Loucy (cell line): ENCODE results near the gene SLC39A2.

ENCODE experiments used
- H2AFZ ChIP-seq: fragments of 200-600 bp; sonication (generic); 2 replicates; pipeline ENCODE4 v1.6.0; 2016; ENCODE audit warnings: antibody characterized with exemption, mild to moderate bottlenecking, low read length, moderate library complexity
- H3F3A ChIP-seq: fragments of 200-600 bp; 2 replicates; pipeline ENCODE4 v1.6.0; 2016; ENCODE audit warnings: antibody characterized with exemption, low read depth, mild to moderate bottlenecking
- H3K27me3 ChIP-seq: fragments of 200-600 bp; sonication (generic); 2 replicates; pipeline ENCODE4 v1.6.1; 2014; ENCODE audit warnings: low read length, mild to moderate bottlenecking; ENCODE audit not compliant: insufficient read depth, poor library complexity, severe bottlenecking
- H3K36me3 ChIP-seq: fragments of 200-600 bp; sonication (generic); 2 replicates; pipeline ENCODE4 v1.6.1; 2016; ENCODE audit warnings: low read length; ENCODE audit not compliant: insufficient read depth
- H3K4me1 ChIP-seq: fragments of 200-600 bp; sonication (generic); 2 replicates; pipeline ENCODE4 v1.5.1; 2014; ENCODE audit warnings: low read length, mild to moderate bottlenecking; ENCODE audit not compliant: insufficient read depth, poor library complexity, severe bottlenecking
- H3K4me2 ChIP-seq: fragments of 200-600 bp; sonication (generic); 2 replicates; pipeline ENCODE4 v1.6.0; 2014; ENCODE audit warnings: antibody characterized with exemption, low read length, low read depth, mild to moderate bottlenecking; ENCODE audit not compliant: poor library complexity, severe bottlenecking
- H3K4me3 ChIP-seq: fragments of 200-600 bp; sonication (generic); 2 replicates; pipeline ENCODE4 v1.5.1; 2014; ENCODE audit warnings: low read length, mild to moderate bottlenecking, mixed read lengths; ENCODE audit not compliant: poor library complexity, severe bottlenecking
- H3K79me2 ChIP-seq: fragments of 200-600 bp; sonication (generic); 2 replicates; pipeline ENCODE4 v1.6.1; 2014; ENCODE audit warnings: low read length; ENCODE audit not compliant: insufficient read depth
- H3K9ac ChIP-seq: fragments of 200-600 bp; sonication (generic); 2 replicates; pipeline ENCODE4 v1.6.0; 2014; ENCODE audit warnings: mild to moderate bottlenecking, low read depth, low read length, moderate library complexity; ENCODE audit not compliant: poor library complexity, severe bottlenecking
- H3K9me2 ChIP-seq: fragments of 200-600 bp; sonication (generic); replicated peaks from 2 replicates; pipeline ENCODE4 v1.6.1; 2016; ENCODE audit warnings: low read depth, low read length, mixed read lengths
- H3K9me3 ChIP-seq: fragments of 200-600 bp; sonication (generic); 2 replicates; pipeline ENCODE4 v1.6.1; 2014; ENCODE audit warnings: mild to moderate bottlenecking, antibody characterized with exemption, low read length, low read depth; ENCODE audit not compliant: insufficient read depth
- H4K20me1 ChIP-seq: fragments of 200-600 bp; sonication (generic); 2 replicates; pipeline ENCODE4 v1.6.0; 2014; ENCODE audit warnings: antibody characterized with exemption, low read length, mild to moderate bottlenecking; ENCODE audit not compliant: insufficient read depth, poor library complexity, severe bottlenecking
- CTCF ChIP-seq: fragments of 200-600 bp; sonication (generic); conservative IDR thresholded peaks from 2 replicates; pipeline ENCODE4 v1.5.1; 2014; ENCODE audit warnings: mild to moderate bottlenecking, antibody characterized with exemption, low read length
- EZH2phosphoT487 ChIP-seq: fragments of 200-600 bp; IDR thresholded peaks from 2 replicates; pipeline ENCODE4 v1.6.1; 2018; ENCODE audit warnings: antibody characterized with exemption, mild to moderate bottlenecking, moderate library complexity, borderline replicate concordance

Gene SLC39A2

GRCh38 chr14:21019366-21019765 lies 20.3 kb downstream of the SLC39A2 start:
- Histone ChIP-seq H3F3A (no peaks in the 10 kb centered on the region), H3K27me3 (no peaks in the 10 kb centered on the region), H3K9me2 (no peaks in the 10 kb centered on the region), H3K79me2 (0 out of 2 replicates have a peak, but pooled peaks cover 3% of the 10 kb centered on the region), H2AFZ (no peak overlapping the region), H3K4me1 (peaks cover 8% of the 10 kb centered on the region), H3K36me3 (no peaks in the 10 kb centered on the region), H3K9ac (no peak overlapping the region), H3K4me2 (no peak overlapping the region), H4K20me1 (no peaks in the 10 kb centered on the region), H3K4me3 (no peak overlapping the region), H3K9me3 (no peaks in the 10 kb centered on the region)
- TF ChIP-seq EZH2phosphoT487 (no peak), CTCF (no peak)

- Histone ChIP-seq H3K9ac (no peak overlapping the region), H3K36me3 (no peaks in the 10 kb centered on the region), H3K9me3 (no peaks in the 10 kb centered on the region), H2AFZ (no peak overlapping the region), H3K9me2 (no peaks in the 10 kb centered on the region), H3K4me2 (no peak overlapping the region), H3K4me1 (peaks cover 11% of the 10 kb centered on the region), H3K79me2 (0 out of 2 replicates have a peak, but pooled peaks cover 5% of the 10 kb centered on the region), H4K20me1 (no peaks in the 10 kb centered on the region), H3K4me3 (no peak overlapping the region), H3F3A (no peaks in the 10 kb centered on the region), H3K27me3 (no peaks in the 10 kb centered on the region)
- no peak for TF ChIP-seq EZH2phosphoT487
- TF ChIP-seq CTCF, result no peak
Observed at GRCh38 chr14:21020977-21021545, 22.0 kb downstream of the SLC39A2 start.

- Histone ChIP-seq H3K36me3 (no peaks in the 10 kb centered on the region), H3K4me2 (no peak overlapping the region)
- no peak for TF ChIP-seq CTCF
- no peak for TF ChIP-seq EZH2phosphoT487
Observed at GRCh38 chr14:21022686-21023085, 23.6 kb downstream of the SLC39A2 start.

More at GRCh38 chr14:21022686-21023085, 23.6 kb downstream of the SLC39A2 start:
- Histone ChIP-seq H3K4me3 (no peak overlapping the region), H3K9me3 (no peaks in the 10 kb centered on the region), H3K4me1 (peaks cover 11% of the 10 kb centered on the region), H3K79me2 (0 out of 2 replicates have a peak, but pooled peaks cover 5% of the 10 kb centered on the region), H3F3A (no peaks in the 10 kb centered on the region), H2AFZ (no peak overlapping the region), H4K20me1 (no peaks in the 10 kb centered on the region), H3K9me2 (no peaks in the 10 kb centered on the region), H3K27me3 (no peaks in the 10 kb centered on the region), H3K9ac (no peak overlapping the region)
